Hepatocyte (in vitro differentiated cells): ENCODE results near the gene DENND1C.

ENCODE experiments used
- EZH2 ChIP-seq: fragments of 200-600 bp; sonication (generic); IDR thresholded peaks from 2 replicates; pipeline ENCODE4 v1.6.1; 2016; ENCODE audit warnings: antibody characterized with exemption, mild to moderate bottlenecking, borderline replicate concordance
- EZH2phosphoT487 ChIP-seq: fragments of 200-600 bp; sonication (generic); IDR thresholded peaks from one replicate; pipeline ENCODE4 v1.6.1; 2018; ENCODE audit warnings: antibody characterized with exemption, mild to moderate bottlenecking, low read depth, moderate library complexity; ENCODE audit not compliant: unreplicated experiment, severe bottlenecking
- TF ChIP-seq, protein P1 (sequence below): fragments of 200-600 bp; sonication (generic); IDR thresholded peaks from 2 replicates; pipeline ENCODE4 v1.5.1; 2016; ENCODE audit warnings: antibody characterized with exemption, mild to moderate bottlenecking; ENCODE audit not compliant: poor library complexity

DNA sequence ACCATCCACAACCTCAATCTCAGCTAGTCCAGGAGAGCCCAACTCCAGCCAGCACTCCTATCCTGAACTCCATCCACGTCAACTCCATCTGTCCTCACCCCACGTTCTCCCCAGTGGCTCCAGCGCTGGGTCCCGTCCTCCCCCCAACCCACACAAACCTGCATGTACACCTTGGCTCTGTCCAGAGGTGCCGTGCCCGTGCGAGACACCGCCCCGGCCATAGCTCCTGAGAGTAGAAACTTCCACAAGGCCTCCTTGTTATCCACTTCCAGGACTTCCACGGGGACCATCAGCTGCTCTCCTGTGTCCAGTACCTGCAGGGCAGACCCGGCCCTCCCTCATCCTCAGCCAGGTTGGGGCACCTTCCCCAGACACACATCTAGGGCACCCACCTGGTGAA, 49.7 kb downstream of the DENND1C start:
- TF ChIP-seq EZH2phosphoT487, result no peak
- TF ChIP-seq, protein P1, sequence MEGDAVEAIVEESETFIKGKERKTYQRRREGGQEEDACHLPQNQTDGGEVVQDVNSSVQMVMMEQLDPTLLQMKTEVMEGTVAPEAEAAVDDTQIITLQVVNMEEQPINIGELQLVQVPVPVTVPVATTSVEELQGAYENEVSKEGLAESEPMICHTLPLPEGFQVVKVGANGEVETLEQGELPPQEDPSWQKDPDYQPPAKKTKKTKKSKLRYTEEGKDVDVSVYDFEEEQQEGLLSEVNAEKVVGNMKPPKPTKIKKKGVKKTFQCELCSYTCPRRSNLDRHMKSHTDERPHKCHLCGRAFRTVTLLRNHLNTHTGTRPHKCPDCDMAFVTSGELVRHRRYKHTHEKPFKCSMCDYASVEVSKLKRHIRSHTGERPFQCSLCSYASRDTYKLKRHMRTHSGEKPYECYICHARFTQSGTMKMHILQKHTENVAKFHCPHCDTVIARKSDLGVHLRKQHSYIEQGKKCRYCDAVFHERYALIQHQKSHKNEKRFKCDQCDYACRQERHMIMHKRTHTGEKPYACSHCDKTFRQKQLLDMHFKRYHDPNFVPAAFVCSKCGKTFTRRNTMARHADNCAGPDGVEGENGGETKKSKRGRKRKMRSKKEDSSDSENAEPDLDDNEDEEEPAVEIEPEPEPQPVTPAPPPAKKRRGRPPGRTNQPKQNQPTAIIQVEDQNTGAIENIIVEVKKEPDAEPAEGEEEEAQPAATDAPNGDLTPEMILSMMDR, result no peak
- TF ChIP-seq EZH2, result no peak
